Neural cell (in vitro differentiated cells): ENCODE measurements around the gene FHIT. TPM values are rescaled to one million over a fixed set of nuclear protein-coding genes. Genes with fewer than 3 reads are reported as not detected.

Source experiments
- H2AFZ ChIP-seq: fragments of 200-600, 300-800 bp; sonication (generic), shearing (Covaris generic); 2 replicates; pipeline ENCODE4 v1.6.0; 2014; ENCODE audit warnings: low read depth, mild to moderate bottlenecking, antibody characterized with exemption, low read length, moderate library complexity
- H3F3A ChIP-seq: fragments of 200-600 bp; shearing (Covaris generic); 2 replicates; pipeline ENCODE4 v1.6.1; 2016; ENCODE audit warnings: mild to moderate bottlenecking, moderate library complexity, mixed read lengths, antibody characterized with exemption, low read length; ENCODE audit not compliant: insufficient read depth, poor library complexity, severe bottlenecking
- H3K27ac ChIP-seq: fragments of 200-600, 300-800 bp; sonication (generic), shearing (Covaris generic); 2 replicates; pipeline ENCODE4 v1.5.1; 2014; ENCODE audit warnings: mild to moderate bottlenecking, low read length, moderate library complexity
- H3K27me3 ChIP-seq: fragments of 300-800, 200-600 bp; sonication (generic), shearing (Covaris generic); 2 replicates; pipeline ENCODE4 v1.6.0; 2014; ENCODE audit warnings: mild to moderate bottlenecking, low read depth, low read length, moderate library complexity; ENCODE audit not compliant: insufficient read depth
- H3K36me3 ChIP-seq: fragments of 300-800, 200-600 bp; sonication (generic), shearing (Covaris generic); 2 replicates; pipeline ENCODE4 v1.5.1; 2014; ENCODE audit warnings: mild to moderate bottlenecking, antibody characterized with exemption, low read length, moderate library complexity; ENCODE audit not compliant: insufficient read depth
- H3K4me2 ChIP-seq: fragments of 300-800, 200-600 bp; sonication (generic), shearing (Covaris generic); 2 replicates; pipeline ENCODE4 v1.6.0; 2014; ENCODE audit warnings: mild to moderate bottlenecking, low read length
- H3K4me3 ChIP-seq: fragments of 300-800, 200-600 bp; sonication (generic), shearing (Covaris generic); 2 replicates; pipeline ENCODE4 v1.5.1; 2014; ENCODE audit warnings: mild to moderate bottlenecking, low read length, moderate library complexity
- H3K79me2 ChIP-seq: fragments of 200-600 bp; shearing (Covaris generic); replicated peaks from 2 replicates; pipeline ENCODE4 v1.6.0; 2014; ENCODE audit warnings: mild to moderate bottlenecking, low read length, moderate library complexity; ENCODE audit not compliant: insufficient read depth
- H3K9ac ChIP-seq: fragments of 300-800, 200-600 bp; sonication (generic), shearing (Covaris generic); 2 replicates; pipeline ENCODE4 v1.6.1; 2016; ENCODE audit warnings: mild to moderate bottlenecking, low read length, mixed read lengths
- H3K9me2 ChIP-seq: fragments of 200-600 bp; shearing (Covaris generic); 2 replicates; pipeline ENCODE4 v1.6.1; 2016; ENCODE audit warnings: mild to moderate bottlenecking, low read length, mixed read lengths; ENCODE audit not compliant: insufficient read depth
- H3K9me3 ChIP-seq: fragments of 200-600, 300-800 bp; sonication (generic), shearing (Covaris generic); 2 replicates; pipeline ENCODE4 v1.6.1; 2016; ENCODE audit warnings: mild to moderate bottlenecking, mixed run types, low read length, moderate library complexity, mixed read lengths
- H4K20me1 ChIP-seq: fragments of 200-600 bp; shearing (Covaris generic); 2 replicates; pipeline ENCODE4 v1.6.1; 2016; ENCODE audit warnings: mild to moderate bottlenecking, mixed run types; ENCODE audit not compliant: insufficient read depth
- CTCF ChIP-seq: fragments of 450-650 bp; IDR thresholded peaks from 2 replicates; pipeline ENCODE4 v1.5.1; 2014; ENCODE audit warnings: antibody characterized with exemption, mild to moderate bottlenecking, moderate library complexity; ENCODE audit not compliant: poor library complexity, severe bottlenecking
- EP300 ChIP-seq: fragments of 450-650 bp; conservative IDR thresholded peaks from 2 replicates; pipeline ENCODE4 v1.6.1; 2014; ENCODE audit warnings: antibody characterized with exemption, mild to moderate bottlenecking, moderate library complexity; ENCODE audit not compliant: poor library complexity, severe bottlenecking
- EZH2 ChIP-seq: fragments of 200-600, 300-800 bp; shearing (Covaris generic), sonication (generic); IDR thresholded peaks from 2 replicates; pipeline ENCODE4 v1.6.1; 2014; ENCODE audit warnings: antibody characterized with exemption, low read length, borderline replicate concordance, mild to moderate bottlenecking; ENCODE audit not compliant: insufficient read depth, poor library complexity, severe bottlenecking
- MXI1 ChIP-seq: fragments of 450-650 bp; conservative IDR thresholded peaks from 2 replicates; pipeline ENCODE4 v1.6.1; 2014; ENCODE audit warnings: antibody characterized with exemption, mild to moderate bottlenecking; ENCODE audit not compliant: poor library complexity, severe bottlenecking
- POLR2AphosphoS5 ChIP-seq: IDR thresholded peaks from 2 replicates; pipeline ENCODE4 v1.6.1; 2012
- RAD21 ChIP-seq: fragments of 450-650 bp; conservative IDR thresholded peaks from 2 replicates; pipeline ENCODE4 v1.6.1; 2014; ENCODE audit warnings: antibody characterized with exemption, mild to moderate bottlenecking, moderate library complexity
- SMC3 ChIP-seq: fragments of 450-650 bp; conservative IDR thresholded peaks from 2 replicates; pipeline ENCODE4 v1.6.1; 2014; ENCODE audit warnings: antibody characterized with exemption, mild to moderate bottlenecking, moderate library complexity; ENCODE audit not compliant: poor library complexity
- TAF1 ChIP-seq: IDR thresholded peaks from 2 replicates; pipeline ENCODE4 v1.6.1; 2012; ENCODE audit warnings: low read depth
- polyA plus RNA-seq: library from polyadenylated mRNA; depleted of rRNA; stranded (reverse); fragments of >200 nt; gene quantifications from 2 replicates; pipeline ENCODE4 v1.2.3, GENCODE V29; 2014
- TF ChIP-seq, protein P1 (sequence below): IDR thresholded peaks from 2 replicates; pipeline ENCODE4 v1.6.1; 2012; ENCODE audit warnings: borderline replicate concordance

FHIT gene
- polyA plus RNA-seq, 1 donor from 2014 or later, result not detected

- Histone ChIP-seq H4K20me1 (no peaks in the 10 kb centered on the region), H3K9ac (no peak overlapping the region), H3K4me3 (no peak overlapping the region), H3K27me3 (no peaks in the 10 kb centered on the region), H3K9me3 (no peaks in the 10 kb centered on the region), H3K27ac (no peak overlapping the region), H3K4me2 (no peak overlapping the region), H3K79me2 (no peaks in the 10 kb centered on the region), H3F3A (no peaks in the 10 kb centered on the region), H3K9me2 (no peaks in the 10 kb centered on the region), H3K36me3 (no peaks in the 10 kb centered on the region), H2AFZ (no peak overlapping the region)
- TF ChIP-seq POLR2AphosphoS5 (no peak), EZH2 (no peak), SMC3 (no peak), CTCF (no peak), RAD21 (no peak), TAF1 (no peak), MXI1 (no peak), EP300 (no peak)
- TF ChIP-seq, protein P1, sequence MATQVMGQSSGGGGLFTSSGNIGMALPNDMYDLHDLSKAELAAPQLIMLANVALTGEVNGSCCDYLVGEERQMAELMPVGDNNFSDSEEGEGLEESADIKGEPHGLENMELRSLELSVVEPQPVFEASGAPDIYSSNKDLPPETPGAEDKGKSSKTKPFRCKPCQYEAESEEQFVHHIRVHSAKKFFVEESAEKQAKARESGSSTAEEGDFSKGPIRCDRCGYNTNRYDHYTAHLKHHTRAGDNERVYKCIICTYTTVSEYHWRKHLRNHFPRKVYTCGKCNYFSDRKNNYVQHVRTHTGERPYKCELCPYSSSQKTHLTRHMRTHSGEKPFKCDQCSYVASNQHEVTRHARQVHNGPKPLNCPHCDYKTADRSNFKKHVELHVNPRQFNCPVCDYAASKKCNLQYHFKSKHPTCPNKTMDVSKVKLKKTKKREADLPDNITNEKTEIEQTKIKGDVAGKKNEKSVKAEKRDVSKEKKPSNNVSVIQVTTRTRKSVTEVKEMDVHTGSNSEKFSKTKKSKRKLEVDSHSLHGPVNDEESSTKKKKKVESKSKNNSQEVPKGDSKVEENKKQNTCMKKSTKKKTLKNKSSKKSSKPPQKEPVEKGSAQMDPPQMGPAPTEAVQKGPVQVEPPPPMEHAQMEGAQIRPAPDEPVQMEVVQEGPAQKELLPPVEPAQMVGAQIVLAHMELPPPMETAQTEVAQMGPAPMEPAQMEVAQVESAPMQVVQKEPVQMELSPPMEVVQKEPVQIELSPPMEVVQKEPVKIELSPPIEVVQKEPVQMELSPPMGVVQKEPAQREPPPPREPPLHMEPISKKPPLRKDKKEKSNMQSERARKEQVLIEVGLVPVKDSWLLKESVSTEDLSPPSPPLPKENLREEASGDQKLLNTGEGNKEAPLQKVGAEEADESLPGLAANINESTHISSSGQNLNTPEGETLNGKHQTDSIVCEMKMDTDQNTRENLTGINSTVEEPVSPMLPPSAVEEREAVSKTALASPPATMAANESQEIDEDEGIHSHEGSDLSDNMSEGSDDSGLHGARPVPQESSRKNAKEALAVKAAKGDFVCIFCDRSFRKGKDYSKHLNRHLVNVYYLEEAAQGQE, result no peak
Observed at GRCh38 chr3:60413551-60413950, 837.7 kb downstream of the FHIT start.

DNA sequence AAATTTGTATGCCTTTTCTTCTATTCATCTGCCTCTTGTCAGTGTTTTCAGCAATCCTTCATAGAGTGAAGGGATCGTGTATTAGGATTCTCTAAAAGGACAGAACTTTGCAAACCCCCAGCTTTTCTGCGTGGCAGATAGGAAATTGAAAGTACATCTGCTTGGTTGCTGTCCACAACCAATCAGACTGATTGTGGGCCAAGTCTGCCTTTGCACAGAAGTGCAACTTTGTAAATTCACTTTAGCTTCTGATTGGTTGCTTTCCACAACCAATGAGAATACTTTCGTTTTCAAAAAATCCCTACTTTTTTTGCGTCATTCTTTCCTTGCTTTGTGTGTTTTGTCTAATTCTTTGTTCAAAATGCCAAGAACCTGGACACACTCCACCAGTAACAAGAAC, 847.4 kb downstream of the FHIT start:
- Histone ChIP-seq H3K27ac (no peak overlapping the region), H3K4me3 (no peak overlapping the region), H4K20me1 (no peaks in the 10 kb centered on the region), H3F3A (no peaks in the 10 kb centered on the region), H3K9me2 (no peaks in the 10 kb centered on the region), H3K36me3 (no peaks in the 10 kb centered on the region), H3K79me2 (no peaks in the 10 kb centered on the region), H3K9ac (no peak overlapping the region), H3K9me3 (no peaks in the 10 kb centered on the region), H2AFZ (no peak overlapping the region), H3K4me2 (no peak overlapping the region), H3K27me3 (no peaks in the 10 kb centered on the region)
- TF ChIP-seq CTCF (no peak), MXI1 (no peak), EP300 (no peak), TAF1 (no peak), SMC3 (no peak), RAD21 (no peak), EZH2 (no peak), POLR2AphosphoS5 (no peak)
- TF ChIP-seq, protein P1, result no peak
